Measurements from ENCODE around the gene BMP7. TPM values are rescaled to one million over a fixed set of nuclear protein-coding genes. Genes with fewer than 3 reads are reported as not detected.

Gene BMP7
- total RNA-seq, 1 donor from 2014 or later: not detected

- FAIRE-seq: no peak
- no peak for TF ChIP-seq CTCF (IDR thresholded peaks at IDR 0.05; ENCODE audit: insufficient read depth, low read length, severe bottlenecking)
- no peaks in the 10 kb centered on the region for H3K27me3 ChIP-seq (ENCODE audit: control insufficient read depth, insufficient read depth, low read length)
- no peak for DNase-seq (ENCODE audit: low read depth)
- no peaks in the 10 kb centered on the region for H3K36me3 ChIP-seq (ENCODE audit: control insufficient read depth, insufficient read depth, low read length)
- no peak overlapping the region for H3K4me3 ChIP-seq (ENCODE audit: low read depth, low read length)
Observed at GRCh38 chr20:57183457-57184009, 82.9 kb downstream of the BMP7 start.

- Histone ChIP-seq H3K36me3 (ENCODE audit: control insufficient read depth, insufficient read depth, low read length) (no peaks in the 10 kb centered on the region), H3K4me3 (ENCODE audit: low read depth, low read length) (no peak overlapping the region), H3K27me3 (ENCODE audit: control insufficient read depth, insufficient read depth, low read length) (no peaks in the 10 kb centered on the region)
- FAIRE-seq (no peak), DNase-seq (ENCODE audit: low read depth) (no peak)
- no peak for TF ChIP-seq CTCF (IDR thresholded peaks at IDR 0.05; ENCODE audit: insufficient read depth, low read length, severe bottlenecking)
Observed at GRCh38 chr20:57181639-57182038, 84.8 kb downstream of the BMP7 start.

- FAIRE-seq: no peak
- no peak for TF ChIP-seq CTCF (IDR thresholded peaks at IDR 0.05; ENCODE audit: insufficient read depth, low read length, severe bottlenecking)
Observed at GRCh38 chr20:57180954-57181353, 85.5 kb downstream of the BMP7 start.

GRCh38 chr20:57180387-57180786 lies 86.1 kb downstream of the BMP7 start:
- DNase-seq (ENCODE audit: low read depth) (no peak), FAIRE-seq (no peak)
- H3K4me3 ChIP-seq (ENCODE audit: low read depth, low read length): no peak overlapping the region
- H3K27me3 ChIP-seq (ENCODE audit: control insufficient read depth, insufficient read depth, low read length): no peaks in the 10 kb centered on the region
- H3K36me3 ChIP-seq (ENCODE audit: control insufficient read depth, insufficient read depth, low read length): no peaks in the 10 kb centered on the region
- no peak for TF ChIP-seq CTCF (IDR thresholded peaks at IDR 0.05; ENCODE audit: insufficient read depth, low read length, severe bottlenecking)

More at GRCh38 chr20:57180954-57181353, 85.5 kb downstream of the BMP7 start:
- Histone ChIP-seq H3K4me3 (ENCODE audit: low read depth, low read length) (no peak overlapping the region), H3K27me3 (ENCODE audit: control insufficient read depth, insufficient read depth, low read length) (no peaks in the 10 kb centered on the region), H3K36me3 (ENCODE audit: control insufficient read depth, insufficient read depth, low read length) (no peaks in the 10 kb centered on the region)
- DNase-seq (ENCODE audit: low read depth): no peak

GRCh38 chr20:57179265-57179664 lies 87.2 kb downstream of the BMP7 start:
- Histone ChIP-seq H3K4me3 (ENCODE audit: low read depth, low read length) (no peak overlapping the region), H3K27me3 (ENCODE audit: control insufficient read depth, insufficient read depth, low read length) (no peaks in the 10 kb centered on the region), H3K36me3 (ENCODE audit: control insufficient read depth, insufficient read depth, low read length) (no peaks in the 10 kb centered on the region)
- FAIRE-seq: no peak
- peak; percentile 57 for DNase-seq (ENCODE audit: low read depth)
- TF ChIP-seq CTCF (IDR thresholded peaks at IDR 0.05; ENCODE audit: insufficient read depth, low read length, severe bottlenecking): no peak

- DNase-seq (ENCODE audit: low read depth) (no peak), FAIRE-seq (peak; percentile 73)
- no peak for TF ChIP-seq CTCF (IDR thresholded peaks at IDR 0.05; ENCODE audit: insufficient read depth, low read length, severe bottlenecking)
- Histone ChIP-seq H3K4me3 (ENCODE audit: low read depth, low read length) (no peak overlapping the region), H3K36me3 (ENCODE audit: control insufficient read depth, insufficient read depth, low read length) (no peaks in the 10 kb centered on the region), H3K27me3 (ENCODE audit: control insufficient read depth, insufficient read depth, low read length) (no peaks in the 10 kb centered on the region)
Observed at GRCh38 chr20:57178582-57179111, 87.8 kb downstream of the BMP7 start.

Measured in bronchial epithelial cell (primary cell).